DOHH2 (cell line): ENCODE results near the gene MTFR1L.

Experiments used
- H3F3A ChIP-seq: fragments of 200-600 bp; sonication (generic), shearing (Covaris generic); 2 replicates; pipeline ENCODE4 v1.6.0; 2016; ENCODE audit warnings: antibody characterized with exemption, mild to moderate bottlenecking; ENCODE audit not compliant: control insufficient read depth, insufficient read depth
- H3K27ac ChIP-seq: fragments of 200-600 bp; sonication (generic); 2 replicates; pipeline ENCODE4 v1.5.1; 2014; ENCODE audit warnings: low read depth, mild to moderate bottlenecking, low read length, moderate library complexity
- H3K27me3 ChIP-seq: fragments of 200-600 bp; sonication (generic); 2 replicates; pipeline ENCODE4 v1.6.1; 2014; ENCODE audit warnings: mild to moderate bottlenecking, low read length, mixed read lengths; ENCODE audit not compliant: control insufficient read depth
- H3K36me3 ChIP-seq: fragments of 200-600 bp; sonication (generic); 2 replicates; pipeline ENCODE4 v1.6.1; 2014; ENCODE audit warnings: mild to moderate bottlenecking, low read length, moderate library complexity, mixed read lengths; ENCODE audit not compliant: control insufficient read depth
- H3K4me1 ChIP-seq: fragments of 200-600 bp; sonication (generic); 2 replicates; pipeline ENCODE4 v1.6.1; 2014; ENCODE audit warnings: mild to moderate bottlenecking, low read length, mixed read lengths; ENCODE audit not compliant: control insufficient read depth
- H3K4me2 ChIP-seq: fragments of 200-600 bp; sonication (generic); 2 replicates; pipeline ENCODE4 v1.6.0; 2014; ENCODE audit warnings: mild to moderate bottlenecking, low read length, moderate library complexity
- H3K4me3 ChIP-seq: fragments of 200-600 bp; sonication (generic); 2 replicates; pipeline ENCODE4 v1.5.1; 2014; ENCODE audit warnings: mild to moderate bottlenecking, low read length, mixed read lengths
- H3K79me2 ChIP-seq: fragments of 200-600 bp; sonication (generic); 2 replicates; pipeline ENCODE4 v1.6.1; 2014; ENCODE audit warnings: mild to moderate bottlenecking, low read length, mixed read lengths; ENCODE audit not compliant: control insufficient read depth
- H3K9me2 ChIP-seq: fragments of 200-600 bp; sonication (generic); replicated peaks from 2 replicates; pipeline ENCODE4 v1.6.1; 2014; ENCODE audit warnings: mild to moderate bottlenecking, low read length, mixed read lengths; ENCODE audit not compliant: control insufficient read depth
- H3K9me3 ChIP-seq: fragments of 200-600 bp; sonication (generic); 2 replicates; pipeline ENCODE4 v1.6.1; 2014; ENCODE audit warnings: antibody characterized with exemption, low read length, mixed read lengths; ENCODE audit not compliant: control insufficient read depth, insufficient read depth
- H4K20me1 ChIP-seq: fragments of 200-600 bp; sonication (generic); 2 replicates; pipeline ENCODE4 v1.6.0; 2014; ENCODE audit warnings: low read depth, mild to moderate bottlenecking, antibody characterized with exemption, low read length, moderate library complexity; ENCODE audit not compliant: control insufficient read depth, insufficient read depth
- CTCF ChIP-seq: fragments of 200-600 bp; sonication (generic); IDR thresholded peaks from one replicate; pipeline ENCODE4 v1.5.1; 2014; ENCODE audit warnings: antibody characterized with exemption, mild to moderate bottlenecking, low read depth, low read length; ENCODE audit not compliant: poor library complexity, severe bottlenecking
- EZH2phosphoT487 ChIP-seq: fragments of 200-600 bp; sonication (generic); IDR thresholded peaks from 2 replicates; pipeline ENCODE4 v1.6.1; 2017; ENCODE audit warnings: borderline replicate concordance, mild to moderate bottlenecking, antibody characterized with exemption, low read length, moderate library complexity, mixed read lengths

MTFR1L gene

GRCh38 chr1:25797939-25798338 lies 21.8 kb upstream of the MTFR1L start:
- TF ChIP-seq EZH2phosphoT487 (no peak), CTCF (peak; percentile 85)
- Histone ChIP-seq H3K4me1 (peaks cover 37% of the 10 kb centered on the region), H3K4me2 (no peak overlapping the region), H3K36me3 (no peaks in the 10 kb centered on the region), H3K27me3 (peaks cover 8% of the 10 kb centered on the region), H3K27ac (no peak overlapping the region), H4K20me1 (0 out of 2 replicates have a peak, but pooled peaks cover 3% of the 10 kb centered on the region), H3K79me2 (no peaks in the 10 kb centered on the region), H3K4me3 (no peak overlapping the region), H3K9me3 (no peaks in the 10 kb centered on the region), H3K9me2 (no peaks in the 10 kb centered on the region), H3F3A (peaks cover 4% of the 10 kb centered on the region; the same call in 1 of the 2 replicates)

- H3K36me3 ChIP-seq = no peaks in the 10 kb centered on the region
- no peak overlapping the region for H3K4me3 ChIP-seq
- peaks cover 5% of the 10 kb centered on the region for H3K27me3 ChIP-seq
- no peaks in the 10 kb centered on the region for H3K79me2 ChIP-seq
- no peaks in the 10 kb centered on the region for H3K9me2 ChIP-seq
- H3K9me3 ChIP-seq = no peaks in the 10 kb centered on the region
- H3F3A ChIP-seq = peaks cover 4% of the 10 kb centered on the region; the same call in 1 of the 2 replicates
- TF ChIP-seq EZH2phosphoT487 (no peak), CTCF (no peak)
- no peak overlapping the region for H3K27ac ChIP-seq
- 0 out of 2 replicates have a peak, but pooled peaks cover 3% of the 10 kb centered on the region for H4K20me1 ChIP-seq
- H3K4me1 ChIP-seq = peaks cover 44% of the 10 kb centered on the region
- no peak overlapping the region for H3K4me2 ChIP-seq
Measured at GRCh38 chr1:25798666-25799351, 20.9 kb upstream of the MTFR1L start.

- H3K9me2 ChIP-seq = no peaks in the 10 kb centered on the region
- peak overlapping the region; percentile 65 for H3K4me2 ChIP-seq
- H3F3A ChIP-seq = peaks cover 4% of the 10 kb centered on the region; the same call in 1 of the 2 replicates
- H3K9me3 ChIP-seq = no peaks in the 10 kb centered on the region
- no peaks in the 10 kb centered on the region for H3K79me2 ChIP-seq
- H4K20me1 ChIP-seq = 0 out of 2 replicates have a peak, but pooled peaks cover 3% of the 10 kb centered on the region
- no peak overlapping the region for H3K27ac ChIP-seq
- TF ChIP-seq CTCF = no peak
- TF ChIP-seq EZH2phosphoT487 = no peak
- peaks cover 5% of the 10 kb centered on the region for H3K27me3 ChIP-seq
- no peaks in the 10 kb centered on the region for H3K36me3 ChIP-seq
- H3K4me3 ChIP-seq = peak overlapping the region; percentile 61
- peaks cover 44% of the 10 kb centered on the region for H3K4me1 ChIP-seq
Measured at GRCh38 chr1:25799352-25799934, 20.3 kb upstream of the MTFR1L start.
